HG03378 (cell line): ENCODE results near the gene QRFP.
"Not testable (repeated sequence)": the region's sequence is repeated elsewhere in the genome, so short reads cannot be mapped to it uniquely, and the experiment has no call there.

Experiments
- ATAC-seq: cut with Tn5 transposase; IDR thresholded peaks from one replicate; pipeline ENCODE4 v1.9.1; 2021; ENCODE audit warnings: mild to moderate bottlenecking, moderate library complexity; ENCODE audit not compliant: unreplicated experiment

The QRFP gene

DNA sequence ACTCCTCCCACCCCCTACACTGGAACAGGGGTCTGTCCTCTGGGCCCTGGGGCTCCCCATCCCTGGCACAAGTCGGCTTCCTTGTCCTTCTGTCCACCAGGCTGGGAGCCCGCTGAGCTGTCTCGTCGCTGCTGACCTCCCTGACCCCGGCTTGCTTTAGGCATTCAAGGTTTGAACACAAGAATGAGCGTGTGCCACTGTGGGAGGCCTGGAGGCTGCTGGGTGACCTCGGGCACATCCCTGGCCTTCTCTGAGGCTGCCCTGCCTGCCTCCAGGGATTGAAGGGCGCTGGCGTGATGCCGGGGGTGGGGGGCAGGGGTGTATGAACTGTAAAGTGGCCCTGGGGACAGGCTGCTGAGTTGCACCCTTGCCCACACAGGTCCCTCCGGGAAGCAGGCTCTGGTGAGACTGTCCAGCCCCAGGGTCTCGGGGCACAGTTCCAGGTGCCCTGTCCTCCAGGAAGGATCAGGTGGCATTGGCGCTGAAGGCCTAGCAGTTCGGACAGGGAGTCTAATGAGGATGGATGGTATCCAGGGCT lies 24.2 kb upstream of the QRFP start:
- no peak for ATAC-seq

DNA sequence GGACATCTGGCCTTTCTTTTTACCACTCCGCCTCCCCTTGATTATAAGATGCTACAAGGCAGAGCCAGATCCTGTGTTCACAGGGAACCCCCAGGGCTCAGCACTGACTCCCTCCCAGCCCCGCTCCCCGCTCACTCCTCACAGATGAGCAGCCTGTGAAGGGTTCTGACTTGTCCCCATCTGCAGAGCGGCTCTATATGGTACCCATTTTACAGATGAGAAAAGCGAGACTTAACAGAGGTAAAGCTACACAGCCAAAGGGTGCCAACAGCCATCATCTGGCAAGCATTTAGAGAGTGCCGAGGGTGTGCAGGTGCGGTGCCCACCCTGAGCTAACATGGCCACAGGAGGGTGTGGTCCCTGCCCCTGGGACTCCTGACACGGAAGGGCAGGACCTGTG lies 23.6 kb upstream of the QRFP start:
- no peak for ATAC-seq

DNA sequence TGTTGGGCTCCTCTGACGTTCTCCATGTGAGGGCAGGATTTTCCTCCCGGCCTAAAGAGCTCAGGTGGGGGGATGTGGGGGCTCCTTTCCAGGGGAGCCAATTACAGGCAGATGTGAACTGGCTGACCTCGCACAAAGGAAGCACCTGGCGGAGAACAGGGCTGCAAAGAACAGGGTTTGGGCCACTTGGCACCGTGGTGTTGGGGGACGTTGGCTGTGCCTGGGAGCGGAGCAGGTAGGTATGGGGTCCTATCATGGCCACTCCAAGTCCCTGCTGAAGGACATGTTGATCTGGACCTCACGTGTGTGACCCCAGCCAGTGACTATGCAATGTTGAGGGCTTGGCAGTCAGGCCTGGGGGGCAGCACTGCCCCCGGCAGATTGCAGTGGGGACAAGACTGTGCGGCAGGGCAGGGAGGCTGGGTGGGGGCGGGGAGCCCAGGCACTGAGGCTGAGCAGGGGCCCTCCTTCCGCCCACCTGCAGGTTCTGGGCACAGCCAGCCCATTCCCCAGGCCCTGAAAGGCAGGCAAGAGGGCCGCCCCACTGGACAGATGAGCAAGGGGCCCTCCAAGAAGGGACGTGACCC lies 23.0 kb upstream of the QRFP start:
- no peak for ATAC-seq

DNA sequence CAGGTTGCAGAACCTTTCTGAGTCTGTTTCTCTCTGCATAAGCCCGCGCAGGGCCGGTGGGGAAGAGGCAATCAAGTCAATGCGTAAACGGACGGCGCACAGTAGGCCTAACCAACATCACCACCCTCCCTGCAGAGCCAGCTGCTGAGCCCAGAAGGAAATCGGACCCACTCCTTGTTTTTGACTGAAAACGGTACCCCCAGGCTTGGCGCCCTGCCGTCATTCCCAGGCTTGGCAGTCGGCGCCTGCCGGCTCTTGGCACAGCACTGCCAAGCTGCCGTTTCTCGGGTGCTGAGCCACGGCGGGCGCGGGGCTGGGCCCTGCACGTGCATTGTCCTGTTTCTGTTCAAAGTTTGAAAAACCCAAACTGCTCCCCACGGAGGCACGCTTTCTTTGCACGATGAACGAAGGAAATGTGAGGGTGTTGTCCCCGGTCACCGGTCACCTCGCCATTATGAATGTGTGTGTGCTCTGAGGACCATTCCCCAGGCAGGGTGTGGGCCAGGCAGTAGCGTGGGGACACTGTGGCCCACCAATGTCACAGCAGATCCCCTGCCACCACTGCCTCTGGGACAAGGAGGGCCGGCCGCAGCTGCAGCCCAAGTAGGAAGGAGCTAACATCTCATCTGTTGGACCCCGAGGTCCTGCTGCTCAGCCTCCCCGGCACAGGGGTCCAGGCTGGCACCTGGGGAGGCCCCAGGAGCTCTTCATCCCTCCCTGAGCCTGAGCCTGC lies 22.4 kb upstream of the QRFP start:
- ATAC-seq: no peak

DNA sequence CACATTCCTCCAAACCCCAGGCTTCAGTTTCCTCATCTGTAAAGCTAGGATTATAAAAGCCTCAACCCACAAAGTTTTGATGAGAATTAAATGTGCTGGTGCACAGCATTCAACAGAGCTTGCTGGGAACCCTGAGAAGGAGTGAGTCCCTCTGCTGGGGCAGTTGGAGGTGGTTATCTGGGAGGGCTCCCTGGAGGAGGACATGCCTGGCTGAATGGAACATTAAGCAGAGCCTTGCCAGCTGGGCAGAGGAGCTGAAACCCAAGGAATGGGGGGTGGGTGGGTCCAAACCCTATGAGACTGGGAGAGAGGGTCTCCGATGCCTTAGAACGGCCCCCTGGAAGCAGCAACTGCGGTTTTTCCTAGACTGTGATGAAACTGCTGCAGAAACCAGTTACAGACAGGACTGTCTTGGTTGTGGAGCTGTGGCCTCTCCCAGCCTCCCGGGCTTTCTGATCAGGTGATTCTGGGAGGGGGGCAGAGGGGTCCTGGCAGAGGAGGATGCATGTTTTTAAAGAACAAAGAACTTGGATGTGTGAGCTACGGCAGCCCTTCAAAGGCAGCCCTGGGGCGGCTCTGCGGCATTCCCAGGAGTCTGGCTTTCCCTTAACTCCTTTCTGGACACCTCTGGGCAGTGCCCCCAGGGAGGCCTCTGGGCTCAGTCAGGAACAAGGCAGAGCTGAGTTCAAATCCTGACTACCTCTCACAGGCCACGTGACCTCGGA lies 21.7 kb upstream of the QRFP start:
- no peak for ATAC-seq

DNA sequence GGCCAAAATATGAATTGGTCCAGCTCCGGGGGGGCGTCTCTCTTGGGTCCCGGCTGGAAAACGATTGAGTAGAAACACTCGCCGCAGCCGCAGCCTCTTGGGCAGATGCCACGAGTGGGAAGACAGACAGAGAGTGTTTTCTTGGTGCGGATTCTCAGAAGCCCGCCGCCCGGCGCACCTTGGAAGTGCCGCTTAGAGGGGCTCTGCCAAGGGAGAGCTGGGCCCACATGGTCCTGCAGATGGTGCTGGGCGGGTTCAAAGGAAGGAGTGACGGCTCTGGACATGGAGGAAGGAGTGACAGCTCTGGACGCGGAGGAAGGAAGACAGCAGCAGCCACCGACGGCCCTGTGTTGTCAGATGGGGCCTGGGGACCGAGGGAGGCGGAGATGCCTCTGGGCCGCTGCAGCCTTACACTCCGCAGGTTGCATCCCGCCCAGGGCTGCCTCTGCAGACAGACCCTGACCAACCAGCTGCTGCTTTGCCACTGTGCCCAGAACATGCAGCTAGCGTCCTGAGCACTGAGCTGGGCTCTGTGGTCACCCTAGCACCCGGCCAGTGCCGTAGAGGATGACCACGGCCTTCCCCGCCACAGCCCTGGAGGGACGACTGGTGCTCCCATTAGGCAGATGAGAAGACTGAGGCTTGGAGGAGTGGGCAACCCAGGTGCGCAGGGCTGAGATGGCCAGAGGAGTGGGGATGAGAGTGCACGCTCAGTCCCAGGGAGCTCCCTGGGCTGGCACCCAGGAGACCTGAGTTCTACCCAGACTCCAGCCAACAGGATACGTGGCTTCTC lies 20.8 kb upstream of the QRFP start:
- no peak for ATAC-seq

DNA sequence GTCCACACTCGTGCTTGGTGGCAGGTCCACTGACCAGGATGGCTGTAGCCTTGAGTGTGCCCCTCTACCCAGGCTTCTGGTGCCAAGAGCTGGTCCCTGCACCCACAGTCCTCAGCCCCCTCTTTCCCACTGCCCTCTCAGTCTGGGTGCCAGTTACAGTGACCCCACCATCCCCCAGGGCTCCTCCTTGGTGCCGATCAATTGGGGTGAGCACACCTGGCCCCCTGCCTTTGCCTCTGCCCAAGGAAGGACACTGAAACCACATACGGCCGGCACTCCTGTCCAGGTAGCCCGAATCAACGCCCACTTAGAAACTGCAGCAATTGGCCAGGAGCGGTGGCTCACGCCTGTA lies 18.5 kb upstream of the QRFP start:
- no peak for ATAC-seq

DNA sequence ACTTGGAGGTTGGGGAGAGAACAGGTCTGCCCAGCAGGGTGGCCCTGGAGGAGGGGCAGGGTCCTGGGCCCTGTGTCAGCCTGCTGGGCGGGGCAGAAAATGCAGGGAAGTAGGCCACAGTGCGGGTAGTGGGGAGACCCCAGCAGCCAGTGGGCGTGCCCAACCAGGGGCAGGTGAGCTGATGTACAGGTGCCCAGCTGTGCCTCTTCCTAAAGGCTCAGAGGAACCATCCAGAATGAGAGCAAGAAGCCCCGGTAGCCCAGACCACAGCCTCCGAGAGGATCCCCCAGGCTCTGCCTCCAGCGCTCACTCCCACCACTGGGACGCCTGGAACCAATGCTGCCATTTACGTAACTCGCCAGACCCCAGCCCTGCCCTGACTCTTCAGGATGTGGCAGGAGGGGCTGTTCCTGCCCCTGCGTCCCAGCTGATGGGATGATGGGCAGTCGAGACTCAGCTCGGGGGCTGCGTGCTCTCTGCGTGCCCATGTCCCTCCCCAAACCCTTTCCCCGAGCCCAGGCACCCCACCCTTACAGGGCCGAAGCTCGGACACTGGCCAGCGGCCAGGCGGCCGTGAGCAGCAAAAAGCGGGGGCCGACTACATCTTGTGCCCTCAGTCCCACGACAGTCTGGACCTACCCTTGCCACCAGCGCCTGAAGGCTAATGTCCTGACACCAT lies 17.9 kb upstream of the QRFP start:
- ATAC-seq: no peak

DNA sequence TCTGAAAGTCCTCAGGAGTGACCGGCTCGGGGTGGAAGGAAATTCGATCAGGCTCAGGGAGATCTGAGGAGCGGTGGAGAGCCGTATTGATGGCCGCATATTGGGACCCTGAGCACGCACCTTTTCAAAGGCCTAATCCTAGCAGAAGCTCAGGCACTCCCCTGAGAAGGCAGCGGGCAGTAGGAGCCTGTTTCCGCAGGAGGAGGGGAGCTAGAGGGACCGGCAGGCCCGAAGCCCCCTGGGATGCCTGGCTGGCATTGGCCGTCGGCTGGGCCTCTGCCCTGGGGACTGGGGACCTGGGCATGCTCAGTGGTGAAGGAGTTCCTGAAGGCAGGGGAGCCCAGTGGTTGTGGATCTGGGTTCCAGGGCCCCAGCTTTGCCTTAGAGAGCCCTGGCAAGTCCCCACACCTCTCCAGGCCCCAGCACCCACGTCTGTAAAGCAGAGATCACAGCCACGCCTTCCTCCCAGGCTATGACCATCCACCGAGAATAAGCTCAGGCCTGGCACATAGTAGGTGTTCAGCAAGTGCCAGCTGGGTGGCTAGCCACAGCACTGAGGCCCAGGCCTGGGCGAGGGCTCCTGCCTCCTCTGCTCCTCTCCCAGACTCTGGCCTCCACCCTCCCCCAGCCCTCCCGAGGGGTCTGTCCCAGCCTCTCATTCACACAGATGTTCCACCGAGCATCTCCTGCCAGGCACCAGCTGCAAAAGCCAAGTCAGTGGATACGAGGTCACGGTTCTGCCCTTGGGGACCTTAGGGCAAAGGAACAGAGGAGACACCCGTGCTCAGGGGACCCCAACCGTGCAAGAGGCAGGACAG lies 17.2 kb upstream of the QRFP start:
- no peak for ATAC-seq

DNA sequence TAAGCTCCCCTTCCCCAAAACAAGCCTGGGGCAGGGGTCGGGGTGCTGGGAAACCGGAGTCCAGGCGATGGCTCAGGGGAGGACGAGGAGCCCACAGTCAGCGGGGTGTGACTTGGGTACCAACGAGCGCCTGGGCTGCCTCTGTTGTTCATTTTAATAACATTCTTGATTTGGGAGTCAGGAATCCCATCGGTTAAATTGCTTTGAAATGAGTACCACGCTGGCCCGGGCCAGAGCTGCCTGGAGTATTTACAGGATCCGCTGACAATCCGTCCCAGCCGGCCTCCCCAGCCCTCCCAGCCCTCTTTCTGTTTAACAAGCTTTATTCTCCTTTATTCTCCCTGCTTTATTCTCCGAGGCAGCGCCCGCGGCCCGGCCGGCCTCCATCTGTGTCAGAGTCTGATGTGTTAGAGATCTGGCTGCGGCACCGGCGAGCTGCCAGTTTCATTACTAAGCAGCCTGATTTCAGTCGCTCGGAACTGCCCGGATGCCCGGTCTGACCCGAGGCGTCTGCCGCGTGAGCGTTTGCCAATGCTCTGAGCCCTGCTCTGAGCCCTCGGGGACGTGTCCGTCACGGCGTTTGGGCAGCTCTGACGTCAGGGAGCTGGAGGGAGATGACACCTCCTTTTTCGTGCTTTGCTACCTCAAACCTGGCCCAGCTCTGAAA lies 16.5 kb upstream of the QRFP start:
- ATAC-seq: no peak

DNA sequence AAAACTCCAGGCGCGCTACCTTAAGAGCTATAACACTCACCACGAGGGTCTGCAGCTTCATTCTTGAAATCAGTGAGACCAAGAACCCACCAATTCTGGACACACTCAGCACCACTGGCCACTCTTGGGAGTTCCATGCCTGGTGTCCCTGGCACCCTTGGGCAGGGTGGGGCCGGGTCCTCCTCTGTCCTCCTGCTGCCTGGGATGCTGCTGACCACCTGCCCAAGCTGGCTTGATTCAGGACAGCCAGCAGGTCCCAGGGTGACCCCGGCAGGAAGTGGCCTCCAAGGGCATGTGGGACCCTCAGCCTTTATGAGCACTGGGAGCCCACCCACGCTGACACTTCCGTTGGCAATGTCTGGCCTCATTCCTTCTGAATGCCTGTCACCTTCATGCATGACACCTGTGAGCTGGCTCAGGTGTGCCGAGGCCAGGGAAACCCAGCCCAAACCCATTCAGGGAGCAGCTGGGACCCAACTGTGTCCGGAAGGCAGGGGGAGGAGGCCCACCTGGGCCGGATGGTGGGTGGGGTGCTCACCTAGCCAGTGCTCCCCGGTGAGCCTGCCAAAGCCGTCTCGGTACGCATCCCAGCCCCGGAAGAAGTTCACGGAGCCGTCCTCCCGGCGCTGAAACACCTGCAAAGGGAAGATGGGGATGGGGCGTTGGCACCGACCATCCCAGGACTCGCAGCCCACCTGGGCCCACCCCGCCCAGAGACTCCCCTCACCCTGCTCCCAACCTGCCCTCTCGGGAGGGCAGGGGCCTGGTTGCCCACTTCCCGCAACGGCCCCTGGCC lies 14.8 kb upstream of the QRFP start:
- no peak for ATAC-seq

DNA sequence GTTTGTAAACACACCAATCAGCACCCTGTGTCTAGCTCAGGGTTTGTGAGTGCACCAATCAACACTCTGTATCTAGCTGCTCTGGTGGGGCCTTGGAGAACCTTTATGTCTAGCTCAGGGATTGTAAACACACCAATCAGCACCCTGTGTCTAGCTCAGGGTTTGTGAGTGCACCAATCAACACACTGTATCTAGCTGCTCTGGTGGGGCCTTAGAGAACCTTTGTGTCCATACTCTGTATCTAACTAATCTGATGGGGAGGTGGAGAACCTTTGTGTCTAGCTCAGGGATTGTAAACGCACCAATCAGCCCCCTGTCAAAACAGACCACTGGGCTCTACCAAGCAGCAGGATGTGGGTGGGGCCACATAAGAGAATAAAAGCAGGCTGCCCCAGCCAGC lies 14.1 kb upstream of the QRFP start:
- not testable (repeated sequence) for ATAC-seq

DNA sequence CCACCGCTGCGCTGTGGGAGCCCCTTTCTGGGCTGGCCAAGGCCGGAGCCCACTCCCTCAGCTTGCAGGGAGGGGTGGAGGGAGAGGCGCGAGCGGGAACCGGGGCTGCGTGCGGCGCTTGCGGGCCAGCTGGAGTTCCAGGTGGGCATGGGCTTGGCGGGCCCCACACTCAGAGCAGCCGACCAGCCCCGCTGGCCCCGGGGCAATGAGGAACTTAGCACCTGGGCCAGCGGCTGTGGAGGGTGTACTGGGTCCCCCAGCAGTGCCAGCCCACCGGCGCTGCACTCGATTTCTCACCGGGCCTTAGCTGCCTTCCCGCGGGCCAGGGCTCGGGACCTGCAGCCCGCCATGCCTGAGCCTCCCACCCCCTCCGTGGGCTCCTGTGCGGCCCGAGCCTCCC lies 13.4 kb upstream of the QRFP start:
- ATAC-seq: not testable (repeated sequence)

DNA sequence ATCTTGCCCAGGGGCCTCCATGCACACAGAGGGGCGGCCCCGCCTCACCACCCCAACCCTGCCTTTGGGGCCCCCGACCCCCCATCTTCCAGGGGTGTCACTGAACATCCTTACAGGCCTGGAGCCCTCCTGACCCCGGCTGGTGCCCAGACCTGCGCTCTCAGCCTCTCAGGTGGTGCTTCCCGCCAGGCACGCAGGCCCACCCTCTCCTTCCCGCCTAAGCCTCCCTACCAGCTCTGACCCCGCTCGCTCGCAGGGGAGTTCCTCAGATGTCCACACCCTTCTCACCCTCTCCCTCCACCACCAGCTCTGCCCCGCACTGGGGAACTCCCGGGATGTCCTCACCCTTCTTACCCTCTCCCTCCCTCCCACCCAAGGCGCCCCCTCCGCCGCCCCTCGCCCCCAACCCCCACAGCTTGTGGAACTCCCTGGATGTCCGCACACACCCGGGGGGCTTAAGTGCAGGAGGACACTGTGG lies 12.3 kb upstream of the QRFP start:
- ATAC-seq: no peak

DNA sequence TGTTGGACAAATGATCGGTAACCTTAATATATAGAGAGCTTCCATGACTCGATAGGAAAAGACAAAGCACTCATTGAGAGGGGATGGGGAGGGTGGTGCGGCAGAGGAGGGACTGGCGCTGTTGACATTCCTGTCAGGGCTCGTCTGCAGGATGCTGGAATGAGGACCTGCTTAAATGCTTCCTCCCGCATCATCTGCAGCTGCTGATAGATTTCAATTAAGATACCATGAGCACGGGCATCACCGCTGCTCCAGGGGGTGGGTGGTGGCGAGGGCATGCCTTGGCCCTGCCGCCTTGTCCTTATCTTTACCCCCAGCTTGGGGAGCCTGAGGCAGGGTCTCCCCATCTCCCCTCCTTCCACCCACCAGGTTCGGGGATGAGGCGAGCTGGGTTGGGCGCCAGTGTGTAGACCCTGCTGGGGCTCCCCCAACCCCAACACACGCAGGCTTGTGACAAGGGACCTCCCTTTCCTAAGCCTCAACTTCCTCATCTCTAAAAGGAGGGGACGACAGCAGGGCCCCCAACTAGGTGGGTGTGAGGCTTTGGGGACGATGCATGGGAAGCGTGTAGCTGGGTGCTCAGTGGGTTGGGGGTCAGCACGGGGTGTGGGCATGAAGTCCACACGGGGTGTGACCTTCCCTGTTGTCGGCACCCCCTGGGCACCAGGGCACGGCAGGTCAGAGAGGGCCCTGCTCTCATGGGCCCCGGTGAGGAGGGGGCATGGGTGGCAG lies 11.7 kb upstream of the QRFP start:
- ATAC-seq: no peak

DNA sequence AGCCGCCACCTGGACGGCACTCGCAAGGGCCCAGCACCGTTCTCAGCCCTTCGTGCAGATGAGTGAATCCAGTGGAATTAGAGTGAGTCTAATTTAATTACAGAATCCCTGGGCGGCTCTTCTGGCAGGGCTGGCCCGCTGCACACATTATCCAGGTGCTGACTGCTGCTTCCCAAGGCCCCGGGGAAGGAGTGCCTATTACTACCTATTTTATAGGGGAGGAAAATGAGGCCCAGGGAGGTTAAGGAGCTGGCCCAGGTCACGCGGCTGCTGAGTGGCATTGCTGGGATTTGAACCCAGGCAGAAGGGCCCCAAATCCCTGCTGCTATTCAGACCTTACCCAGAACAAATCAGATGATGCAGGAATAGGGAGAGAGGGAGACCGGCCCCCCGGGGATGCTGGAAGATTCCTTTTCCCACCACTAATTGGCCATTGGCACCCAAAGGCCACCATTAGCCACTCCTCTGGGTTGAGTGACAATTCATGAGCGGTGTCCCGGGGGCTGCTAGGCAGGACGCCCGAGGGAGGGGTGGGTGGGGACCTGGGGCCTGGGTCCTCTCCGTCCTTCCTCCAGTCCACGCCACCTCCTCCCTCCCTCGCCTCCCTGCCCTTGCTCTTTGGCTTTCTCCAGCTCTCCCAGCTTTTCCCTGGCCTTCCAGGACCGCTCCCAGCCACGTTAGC lies 10.3 kb upstream of the QRFP start:
- no peak for ATAC-seq
